Measurements from ENCODE around the gene APAF1. TPM values are rescaled to one million over a fixed set of nuclear protein-coding genes. Genes with fewer than 3 reads are reported as not detected.
A peak's percentile ranks its signal among the peaks of the same experiment; 100 is the strongest.

Gene APAF1
- total and polyA plus RNA-seq, 9 of the 15 experiments (the other 6 are each of a cell fraction or from before 2014, with no cell fraction given) = 5.1 to 15.7 (median 9.9) TPM

- Histone ChIP-seq H3K4me2 (ENCODE audit: insufficient read depth, low read length) (no peak overlapping the region), H3K9me3 (replicated peaks; ENCODE audit: control insufficient read depth, insufficient read depth, low read depth, low read length) (no peaks in the 10 kb centered on the region), H2AFZ (ENCODE audit: low read depth, low read length) (no peak overlapping the region), H3K27me3 (ENCODE audit: control insufficient read depth in 2 of 2, insufficient read depth in 2 of 2, low read length in 2 of 2) (0 out of 5 replicates have a peak, but pooled peaks cover 0 to 7% of the 10 kb centered on the region in 2 experiments), H3K9ac (ENCODE audit: insufficient read depth in 1 of 2, low read depth in 2 of 2, low read length in 2 of 2) (no peak overlapping the region), H3K79me2 (ENCODE audit: control insufficient read depth, insufficient read depth, low read length) (no peaks in the 10 kb centered on the region), H3K9me1 (ENCODE audit: control insufficient read depth, insufficient read depth, low read length) (no peaks in the 10 kb centered on the region), H3K27ac (ENCODE audit: extremely low read depth, low read depth, low read length) (no peak overlapping the region), H3K4me3 (no peak overlapping the region), H4K20me1 (replicated peaks; ENCODE audit: control insufficient read depth, insufficient read depth, low read length) (no peaks in the 10 kb centered on the region), H3K36me3 (ENCODE audit: control insufficient read depth, insufficient read depth, low read length) (no peaks in the 10 kb centered on the region), H3K4me1 (replicated peaks in 1 of 2; ENCODE audit: control insufficient read depth in 2 of 2, insufficient read depth in 2 of 2, low read length in 2 of 2) (peaks cover 27 to 40% of the 10 kb centered on the region in 2 experiments)
- no peak for TF ChIP-seq SRSF1 (IDR thresholded peaks at IDR 0.05; ENCODE audit: low read depth, low read length)
- ATAC-seq = no peak
- 82% methylated on average over 8 of the region's 9 CpGs for WGBS (ENCODE audit: insufficient coverage, low coverage, missing lambda C conversion rate)
- in situ Hi-C loops (cut with MboI) = no loop called here
- CTCF ChIA-PET (ENCODE audit: low intra/inter-chr PET ratio) = no interaction called here
- BruUV-seq (replicated peaks) = no TSS peak
- FAIRE-seq = no peak
- no peak for DNase-seq (ENCODE audit: extremely low read depth in 1 of 4, low spot score in 3 of 4)
- POLR2A ChIA-PET = interaction anchor here (0.6 kb wide), 1 partner anchor 78 kb away, joined by 3 read pairs; no protein-coding TSS in a partner anchor
- intact Hi-C loops (cut with micrococcal nuclease) = no loop called here
These were observed 105.4 kb downstream of the APAF1 start for GRCh38 chr12:98750511-98750910.

DNA sequence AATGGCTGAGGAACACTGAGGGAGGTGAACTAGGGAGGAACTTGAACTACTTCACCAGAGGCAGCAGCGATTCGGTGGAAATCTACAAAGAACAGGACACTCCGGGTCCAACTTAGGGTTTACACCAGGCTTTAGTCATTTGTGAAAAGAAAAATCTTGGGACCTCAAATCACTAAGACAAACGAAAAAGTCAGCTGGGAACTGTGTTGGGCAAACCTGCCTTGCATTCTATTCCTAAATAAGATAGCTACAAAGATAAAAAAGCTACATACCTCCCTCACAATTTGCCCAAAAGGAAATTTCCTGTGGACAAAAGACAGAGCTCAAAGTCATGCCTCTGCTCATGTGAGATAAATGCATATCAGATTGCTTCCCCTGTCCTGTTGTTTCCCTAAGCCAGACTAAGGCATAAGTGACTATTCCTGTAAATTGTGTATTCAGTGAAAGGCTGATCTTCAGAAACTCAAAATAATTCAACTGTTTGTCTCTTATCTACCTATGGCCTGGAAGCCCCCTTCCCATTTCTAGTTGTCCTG, 106.6 kb downstream of the APAF1 start:
- no peaks in the 10 kb centered on the region for H3K79me2 ChIP-seq (ENCODE audit: control insufficient read depth, insufficient read depth, low read length)
- H3K9ac ChIP-seq (ENCODE audit: insufficient read depth in 1 of 2, low read depth in 2 of 2, low read length in 2 of 2) = no peak overlapping the region
- H3K9me3 ChIP-seq (replicated peaks; ENCODE audit: control insufficient read depth, insufficient read depth, low read depth, low read length) = no peaks in the 10 kb centered on the region
- H3K4me2 ChIP-seq (ENCODE audit: insufficient read depth, low read length) = peak overlapping the region; percentile 42
- H2AFZ ChIP-seq (ENCODE audit: low read depth, low read length) = peak overlapping the region; percentile 40
- peak; percentile 23 for FAIRE-seq
- in situ Hi-C loops (cut with MboI) (no loop called here), intact Hi-C loops (cut with micrococcal nuclease) (no loop called here)
- no peaks in the 10 kb centered on the region for H3K36me3 ChIP-seq (ENCODE audit: control insufficient read depth, insufficient read depth, low read length)
- DNase-seq (ENCODE audit: extremely low read depth in 1 of 4, low spot score in 3 of 4) = peak in 2 of 4 experiments; percentile 45 to 71
- ATAC-seq = peak; percentile 67
- H3K27me3 ChIP-seq (ENCODE audit: control insufficient read depth in 2 of 2, insufficient read depth in 2 of 2, low read length in 2 of 2) = no peaks in the 10 kb centered on the region
- BruUV-seq (replicated peaks) = no TSS peak
- no peaks in the 10 kb centered on the region for H4K20me1 ChIP-seq (replicated peaks; ENCODE audit: control insufficient read depth, insufficient read depth, low read length)
- CTCF ChIA-PET (ENCODE audit: low intra/inter-chr PET ratio) = no interaction called here
- 8% methylated on average over 4 of the region's 4 CpGs for WGBS (ENCODE audit: insufficient coverage, low coverage, missing lambda C conversion rate)
- no peak overlapping the region for H3K4me3 ChIP-seq
- no peaks in the 10 kb centered on the region for H3K9me1 ChIP-seq (ENCODE audit: control insufficient read depth, insufficient read depth, low read length)
- H3K27ac ChIP-seq (ENCODE audit: extremely low read depth, low read depth, low read length) = peak overlapping the region; percentile 37
- POLR2A ChIA-PET = interaction anchor here (0.6 to 1.6 kb wide), 7 partner anchors 10 to 158 kb away, joined by 3 to 8 read pairs (median 4); partner anchors contain the start of gene SLC25A3
- peaks cover 23 to 40% of the 10 kb centered on the region in 2 experiments for H3K4me1 ChIP-seq (replicated peaks in 1 of 2; ENCODE audit: control insufficient read depth in 2 of 2, insufficient read depth in 2 of 2, low read length in 2 of 2)
- TF ChIP-seq, protein P1, sequence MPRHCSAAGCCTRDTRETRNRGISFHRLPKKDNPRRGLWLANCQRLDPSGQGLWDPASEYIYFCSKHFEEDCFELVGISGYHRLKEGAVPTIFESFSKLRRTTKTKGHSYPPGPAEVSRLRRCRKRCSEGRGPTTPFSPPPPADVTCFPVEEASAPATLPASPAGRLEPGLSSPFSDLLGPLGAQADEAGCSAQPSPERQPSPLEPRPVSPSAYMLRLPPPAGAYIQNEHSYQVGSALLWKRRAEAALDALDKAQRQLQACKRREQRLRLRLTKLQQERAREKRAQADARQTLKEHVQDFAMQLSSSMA (CRISPR knock-in tag; IDR thresholded peaks at IDR 0.05) = no peak
- TF ChIP-seq ETV6 (IDR thresholded peaks at IDR 0.05; ENCODE audit: borderline replicate concordance in 1 of 2, low read depth in 2 of 2, low read length in 1 of 2) (peak in 1 of 2 experiments; percentile 91; a peak in 2 of 4 replicates), ETV6 (CRISPR knock-in tag; IDR thresholded peaks at IDR 0.05; ENCODE audit: borderline replicate concordance) (no peak), MEF2A (IDR thresholded peaks at IDR 0.05; ENCODE audit: control insufficient read depth, low read depth, low read length) (no peak), RCOR1 (IDR thresholded peaks at IDR 0.05; ENCODE audit: borderline replicate concordance in 1 of 2, low read depth in 2 of 2, low read length in 2 of 2) (peak in 1 of 2 experiments; percentile 47; a peak in 1 of 4 replicates), FOXM1 (IDR thresholded peaks at IDR 0.05; ENCODE audit: low read depth) (no peak; the same call in 1 of the 2 replicates), FOXM1 (CRISPR knock-in tag; IDR thresholded peaks at IDR 0.05; ENCODE audit: low read depth) (no peak), ARID3B (CRISPR knock-in tag; IDR thresholded peaks at IDR 0.05; ENCODE audit: borderline replicate concordance) (no peak), SOX6 (IDR thresholded peaks at IDR 0.05) (peak; percentile 96)
- TF ChIP-seq, protein P2, sequence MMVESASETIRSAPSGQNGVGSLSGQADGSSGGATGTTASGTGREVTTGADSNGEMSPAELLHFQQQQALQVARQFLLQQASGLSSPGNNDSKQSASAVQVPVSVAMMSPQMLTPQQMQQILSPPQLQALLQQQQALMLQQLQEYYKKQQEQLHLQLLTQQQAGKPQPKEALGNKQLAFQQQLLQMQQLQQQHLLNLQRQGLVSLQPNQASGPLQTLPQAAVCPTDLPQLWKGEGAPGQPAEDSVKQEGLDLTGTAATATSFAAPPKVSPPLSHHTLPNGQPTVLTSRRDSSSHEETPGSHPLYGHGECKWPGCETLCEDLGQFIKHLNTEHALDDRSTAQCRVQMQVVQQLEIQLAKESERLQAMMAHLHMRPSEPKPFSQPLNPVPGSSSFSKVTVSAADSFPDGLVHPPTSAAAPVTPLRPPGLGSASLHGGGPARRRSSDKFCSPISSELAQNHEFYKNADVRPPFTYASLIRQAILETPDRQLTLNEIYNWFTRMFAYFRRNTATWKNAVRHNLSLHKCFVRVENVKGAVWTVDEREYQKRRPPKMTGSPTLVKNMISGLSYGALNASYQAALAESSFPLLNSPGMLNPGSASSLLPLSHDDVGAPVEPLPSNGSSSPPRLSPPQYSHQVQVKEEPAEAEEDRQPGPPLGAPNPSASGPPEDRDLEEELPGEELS (CRISPR knock-in tag; IDR thresholded peaks at IDR 0.05; ENCODE audit: borderline replicate concordance) = no peak

All from K562 (cell line).